Fibroblast of lung (primary cell): ENCODE results near the gene TACR1. TPM values are rescaled to one million over a fixed set of nuclear protein-coding genes. Genes with fewer than 3 reads are reported as not detected.

Experiments used
- DNase-seq, 2 donors: peaks; one replicate each; pipeline versions ENCODE4 v3.0.0 to v3.0.0-alpha.2; 2010; ENCODE audit warnings: low read depth in 2 of 2
- H2AFZ ChIP-seq: 2 replicates; pipeline ENCODE4 v1.5.1; 2012; ENCODE audit warnings: low read length, control low read depth, inconsistent platforms
- H3K27ac ChIP-seq: 2 replicates; pipeline ENCODE4 v1.5.1; 2011; ENCODE audit warnings: low read length, control low read depth; ENCODE audit not compliant: insufficient read depth
- H3K27me3 ChIP-seq: 2 replicates; pipeline ENCODE4 v1.5.1; 2011; ENCODE audit warnings: mild to moderate bottlenecking, low read length; ENCODE audit not compliant: control insufficient read depth, insufficient read depth
- H3K36me3 ChIP-seq: 2 replicates; pipeline ENCODE4 v1.5.1; 2011; ENCODE audit warnings: low read length; ENCODE audit not compliant: control insufficient read depth, insufficient read depth
- H3K4me1 ChIP-seq: 2 replicates; pipeline ENCODE4 v1.5.1; 2011; ENCODE audit warnings: low read length; ENCODE audit not compliant: control insufficient read depth, insufficient read depth; ENCODE audit errors: extremely low read depth
- H3K4me2 ChIP-seq: 2 replicates; pipeline ENCODE4 v1.5.1; 2011; ENCODE audit warnings: low read length, control low read depth; ENCODE audit not compliant: insufficient read depth; ENCODE audit errors: extremely low read depth
- H3K4me3 ChIP-seq, 4 experiments: fragments of 200-600 bp in 1 of 4; sonication (generic) in 1 of 4; replicated peaks in 1 of 4; 2 replicates each; pipeline ENCODE4 v1.5.1; 2011 to 2016; ENCODE audit warnings: low read length in 4 of 4, low read depth in 3 of 4, mild to moderate bottlenecking in 3 of 4, control low read depth in 2 of 4, inconsistent platforms in 1 of 4, mixed read lengths in 1 of 4; ENCODE audit not compliant: insufficient read depth in 1 of 4; ENCODE audit errors: control extremely low read depth in 1 of 4
- H3K79me2 ChIP-seq: 2 replicates; pipeline ENCODE4 v1.5.1; 2012; ENCODE audit warnings: mild to moderate bottlenecking, low read length, inconsistent platforms; ENCODE audit not compliant: control insufficient read depth, insufficient read depth
- H3K9ac ChIP-seq: 2 replicates; pipeline ENCODE4 v1.5.1; 2011; ENCODE audit warnings: mild to moderate bottlenecking, low read length, control low read depth; ENCODE audit not compliant: insufficient read depth
- H3K9me3 ChIP-seq: 2 replicates; pipeline ENCODE4 v1.5.1; 2012; ENCODE audit warnings: low read depth, low read length; ENCODE audit not compliant: control insufficient read depth, insufficient read depth
- H4K20me1 ChIP-seq: 2 replicates; pipeline ENCODE4 v1.5.1; 2011; ENCODE audit warnings: low read length; ENCODE audit not compliant: control insufficient read depth, insufficient read depth; ENCODE audit errors: extremely low read depth
- EZH2 ChIP-seq: IDR thresholded peaks from 2 replicates; pipeline ENCODE4 v1.5.1; 2012; ENCODE audit warnings: low read length, control low read depth, mild to moderate bottlenecking; ENCODE audit errors: missing control alignments
- polyA plus RNA-seq, 2 donors: library from polyadenylated mRNA; depleted of rRNA in 1 of 2; stranded (reverse) in 1 of 2; unstranded in 1 of 2; fragments of >200 nt; gene quantifications; 2 replicates each; pipeline ENCODE4 v1.2.1, GENCODE V29; 2011 to 2012; ENCODE audit warnings: missing spikeins in 1 of 2
- total RNA-seq: library from RNA; depleted of rRNA; stranded (reverse); fragments of >200 nt; gene quantifications from 2 replicates; pipeline ENCODE4 v1.2.1, GENCODE V29; 2014
- TF ChIP-seq, protein P1 (sequence below), 2 donors: IDR thresholded peaks in 1 of 2; conservative IDR thresholded peaks in 1 of 2; 1 replicate in 1 of 2; 2 replicates in 1 of 2; pipeline ENCODE4 v1.5.1; 2011 to 2012; ENCODE audit warnings: low read length in 2 of 2, control low read depth in 1 of 2, inconsistent platforms in 1 of 2, low read depth in 1 of 2, mild to moderate bottlenecking in 1 of 2

Gene TACR1
- total and polyA plus RNA-seq, 2 donors (not counting 1 experiment from before 2014, with no cell fraction given), result 0.05 to 0.17 TPM

GRCh38 chr2:75097831-75098230 is 101.5 kb downstream of the TACR1 start:
- Histone ChIP-seq H3K9me3 (no peaks in the 10 kb centered on the region), H3K27me3 (no peaks in the 10 kb centered on the region), H4K20me1 (no peaks in the 10 kb centered on the region), H3K79me2 (no peaks in the 10 kb centered on the region), H3K4me3 (no peak overlapping the region), H3K4me1 (peaks cover 5% of the 10 kb centered on the region), H3K9ac (no peak overlapping the region), H3K4me2 (no peak overlapping the region), H3K36me3 (no peaks in the 10 kb centered on the region), H3K27ac (no peak overlapping the region), H2AFZ (no peak overlapping the region)
- no peak for DNase-seq
- TF ChIP-seq, protein P1, sequence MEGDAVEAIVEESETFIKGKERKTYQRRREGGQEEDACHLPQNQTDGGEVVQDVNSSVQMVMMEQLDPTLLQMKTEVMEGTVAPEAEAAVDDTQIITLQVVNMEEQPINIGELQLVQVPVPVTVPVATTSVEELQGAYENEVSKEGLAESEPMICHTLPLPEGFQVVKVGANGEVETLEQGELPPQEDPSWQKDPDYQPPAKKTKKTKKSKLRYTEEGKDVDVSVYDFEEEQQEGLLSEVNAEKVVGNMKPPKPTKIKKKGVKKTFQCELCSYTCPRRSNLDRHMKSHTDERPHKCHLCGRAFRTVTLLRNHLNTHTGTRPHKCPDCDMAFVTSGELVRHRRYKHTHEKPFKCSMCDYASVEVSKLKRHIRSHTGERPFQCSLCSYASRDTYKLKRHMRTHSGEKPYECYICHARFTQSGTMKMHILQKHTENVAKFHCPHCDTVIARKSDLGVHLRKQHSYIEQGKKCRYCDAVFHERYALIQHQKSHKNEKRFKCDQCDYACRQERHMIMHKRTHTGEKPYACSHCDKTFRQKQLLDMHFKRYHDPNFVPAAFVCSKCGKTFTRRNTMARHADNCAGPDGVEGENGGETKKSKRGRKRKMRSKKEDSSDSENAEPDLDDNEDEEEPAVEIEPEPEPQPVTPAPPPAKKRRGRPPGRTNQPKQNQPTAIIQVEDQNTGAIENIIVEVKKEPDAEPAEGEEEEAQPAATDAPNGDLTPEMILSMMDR (conservative IDR thresholded peaks at IDR 0.05 in 1 of 2, IDR thresholded peaks at IDR 0.05 in 1 of 2; ENCODE audit: low read depth in 1 of 2, low read length in 2 of 2), result no peak
- no peak for TF ChIP-seq EZH2

DNA sequence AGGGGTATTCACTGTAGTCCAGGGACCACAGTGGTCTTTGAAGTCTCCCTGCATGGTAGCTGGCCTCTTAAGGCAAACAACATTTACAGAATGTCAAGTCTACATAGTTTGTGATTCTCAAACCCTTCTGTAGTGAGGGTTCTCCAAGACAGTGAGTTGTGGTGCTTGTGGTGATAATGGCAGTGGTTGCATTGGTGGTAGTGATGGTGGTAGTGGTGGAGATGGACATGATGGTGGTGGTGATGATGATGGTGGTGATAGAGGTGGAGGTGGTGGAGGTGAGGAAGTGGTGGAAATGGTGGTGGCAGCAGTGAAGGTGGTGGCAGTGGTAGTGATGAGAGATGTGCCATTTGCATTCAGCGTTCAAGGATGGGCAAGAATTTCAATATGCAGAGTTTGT is 104.9 kb downstream of the TACR1 start:
- H4K20me1 ChIP-seq, result no peaks in the 10 kb centered on the region
- H3K4me3 ChIP-seq, result no peak overlapping the region
- no peak overlapping the region for H3K27ac ChIP-seq
- H3K4me2 ChIP-seq, result no peak overlapping the region
- DNase-seq, result no peak
- no peaks in the 10 kb centered on the region for H3K4me1 ChIP-seq
- H3K9ac ChIP-seq, result no peak overlapping the region
- H3K36me3 ChIP-seq, result no peaks in the 10 kb centered on the region
- H3K9me3 ChIP-seq, result no peaks in the 10 kb centered on the region
- H2AFZ ChIP-seq, result no peak overlapping the region
- no peaks in the 10 kb centered on the region for H3K79me2 ChIP-seq
- H3K27me3 ChIP-seq, result no peaks in the 10 kb centered on the region
- TF ChIP-seq, protein P1 (conservative IDR thresholded peaks at IDR 0.05 in 1 of 2, IDR thresholded peaks at IDR 0.05 in 1 of 2; ENCODE audit: low read depth in 1 of 2, low read length in 2 of 2), result no peak
- TF ChIP-seq EZH2, result no peak

- TF ChIP-seq EZH2, result no peak
- TF ChIP-seq, protein P1 (conservative IDR thresholded peaks at IDR 0.05 in 1 of 2, IDR thresholded peaks at IDR 0.05 in 1 of 2; ENCODE audit: low read depth in 1 of 2, low read length in 2 of 2), result no peak
- Histone ChIP-seq H3K27ac (no peak overlapping the region), H3K4me3 (no peak overlapping the region), H3K4me1 (no peaks in the 10 kb centered on the region), H3K79me2 (no peaks in the 10 kb centered on the region), H3K9ac (no peak overlapping the region), H3K4me2 (no peak overlapping the region), H3K9me3 (no peaks in the 10 kb centered on the region), H4K20me1 (no peaks in the 10 kb centered on the region), H3K27me3 (no peaks in the 10 kb centered on the region), H2AFZ (no peak overlapping the region), H3K36me3 (no peaks in the 10 kb centered on the region)
- no peak for DNase-seq
These were observed 108.4 kb downstream of the TACR1 start for GRCh38 chr2:75090770-75091515.
